Measurements from ENCODE around the gene MCTP1. TPM values are rescaled to one million over a fixed set of nuclear protein-coding genes. Genes with fewer than 3 reads are reported as not detected.

The MCTP1 gene
- total RNA-seq, 4 donors from 2014 or later = 44.7 to 88.7 (median 74.3) TPM

- TF ChIP-seq, protein P1, sequence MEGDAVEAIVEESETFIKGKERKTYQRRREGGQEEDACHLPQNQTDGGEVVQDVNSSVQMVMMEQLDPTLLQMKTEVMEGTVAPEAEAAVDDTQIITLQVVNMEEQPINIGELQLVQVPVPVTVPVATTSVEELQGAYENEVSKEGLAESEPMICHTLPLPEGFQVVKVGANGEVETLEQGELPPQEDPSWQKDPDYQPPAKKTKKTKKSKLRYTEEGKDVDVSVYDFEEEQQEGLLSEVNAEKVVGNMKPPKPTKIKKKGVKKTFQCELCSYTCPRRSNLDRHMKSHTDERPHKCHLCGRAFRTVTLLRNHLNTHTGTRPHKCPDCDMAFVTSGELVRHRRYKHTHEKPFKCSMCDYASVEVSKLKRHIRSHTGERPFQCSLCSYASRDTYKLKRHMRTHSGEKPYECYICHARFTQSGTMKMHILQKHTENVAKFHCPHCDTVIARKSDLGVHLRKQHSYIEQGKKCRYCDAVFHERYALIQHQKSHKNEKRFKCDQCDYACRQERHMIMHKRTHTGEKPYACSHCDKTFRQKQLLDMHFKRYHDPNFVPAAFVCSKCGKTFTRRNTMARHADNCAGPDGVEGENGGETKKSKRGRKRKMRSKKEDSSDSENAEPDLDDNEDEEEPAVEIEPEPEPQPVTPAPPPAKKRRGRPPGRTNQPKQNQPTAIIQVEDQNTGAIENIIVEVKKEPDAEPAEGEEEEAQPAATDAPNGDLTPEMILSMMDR (IDR thresholded peaks at IDR 0.05; ENCODE audit: low read depth) = no peak
Measured at GRCh38 chr5:95217881-95218280, 67.0 kb downstream of the MCTP1 start.

DNA sequence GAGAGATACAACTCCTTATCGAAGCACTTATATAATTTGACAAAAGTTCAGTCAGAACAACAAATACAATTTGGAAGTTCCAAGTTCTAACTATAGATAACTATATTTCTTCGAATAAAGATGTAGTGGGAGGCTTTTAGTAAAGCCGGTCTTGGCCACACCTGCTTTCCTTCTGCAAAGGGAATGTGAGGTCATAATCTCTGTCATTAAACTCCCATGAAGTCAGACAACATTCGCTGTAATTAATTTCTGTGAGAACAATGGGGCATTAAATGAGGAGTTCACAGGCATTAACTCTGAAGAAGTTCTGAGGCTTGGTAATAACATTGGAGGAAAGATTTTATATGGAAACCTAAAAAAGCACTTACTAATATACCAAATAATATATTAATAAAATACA, 67.5 kb downstream of the MCTP1 start:
- TF ChIP-seq, protein P1 (IDR thresholded peaks at IDR 0.05; ENCODE audit: low read depth) = no peak

- TF ChIP-seq, protein P1 (IDR thresholded peaks at IDR 0.05; ENCODE audit: low read depth) = no peak
Measured at GRCh38 chr5:95216136-95216955, 68.5 kb downstream of the MCTP1 start.

DNA sequence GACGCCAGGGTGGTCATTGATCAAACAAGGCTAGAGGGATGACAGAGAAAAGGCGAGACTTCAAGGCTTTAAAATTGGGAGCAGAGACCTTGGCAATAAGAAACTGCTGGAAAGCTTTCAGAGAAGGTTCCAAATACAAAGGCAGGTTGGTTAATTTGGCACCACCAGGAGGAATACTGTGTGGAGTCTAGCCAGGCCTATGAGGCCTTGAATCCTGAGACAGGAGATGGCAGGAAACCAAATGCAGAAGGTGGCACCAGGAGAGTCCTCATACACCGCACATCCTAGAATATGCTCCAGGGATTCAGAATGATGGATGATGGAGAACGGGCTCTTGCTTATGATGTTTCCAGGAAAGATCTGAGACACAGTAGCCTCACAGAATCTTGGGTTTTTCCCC, 90.0 kb downstream of the MCTP1 start:
- TF ChIP-seq, protein P1 (IDR thresholded peaks at IDR 0.05; ENCODE audit: low read depth) = no peak

- TF ChIP-seq, protein P1 (IDR thresholded peaks at IDR 0.05; ENCODE audit: low read depth) = no peak
Measured at GRCh38 chr5:95191330-95191729, 93.6 kb downstream of the MCTP1 start.

DNA sequence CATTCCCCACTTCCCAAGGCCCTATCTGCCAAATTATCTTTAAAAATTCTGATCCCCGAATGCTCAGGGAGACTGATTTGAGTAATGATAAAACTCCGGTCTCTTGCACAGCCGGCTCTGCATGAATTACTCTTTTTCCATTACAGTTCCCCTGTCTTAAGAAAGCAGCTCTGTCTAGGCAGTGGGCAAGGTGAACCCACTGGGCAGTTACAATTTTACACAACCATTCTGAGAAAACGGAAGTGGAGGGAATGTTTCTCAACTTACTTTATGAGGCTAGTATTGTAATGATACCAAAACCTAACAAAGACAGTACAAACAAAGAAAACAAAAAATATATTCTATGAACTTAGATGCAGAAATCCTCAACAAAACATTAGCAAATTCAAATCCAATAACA, 100.0 kb downstream of the MCTP1 start:
- TF ChIP-seq, protein P1 (IDR thresholded peaks at IDR 0.05; ENCODE audit: low read depth) = no peak

GRCh38 chr5:95181644-95182043, 103.2 kb downstream of the MCTP1 start:
- TF ChIP-seq, protein P1 (IDR thresholded peaks at IDR 0.05; ENCODE audit: low read depth) = no peak
